GM19099 (cell line): ENCODE data around the gene SBF1.

Experiments used
- POLR2A ChIP-seq: IDR thresholded peaks from 3 replicates; pipeline ENCODE4 v1.6.1; 2011; ENCODE audit warnings: low read depth; ENCODE audit not compliant: insufficient read length; ENCODE audit errors: extremely low read depth

Gene SBF1

DNA sequence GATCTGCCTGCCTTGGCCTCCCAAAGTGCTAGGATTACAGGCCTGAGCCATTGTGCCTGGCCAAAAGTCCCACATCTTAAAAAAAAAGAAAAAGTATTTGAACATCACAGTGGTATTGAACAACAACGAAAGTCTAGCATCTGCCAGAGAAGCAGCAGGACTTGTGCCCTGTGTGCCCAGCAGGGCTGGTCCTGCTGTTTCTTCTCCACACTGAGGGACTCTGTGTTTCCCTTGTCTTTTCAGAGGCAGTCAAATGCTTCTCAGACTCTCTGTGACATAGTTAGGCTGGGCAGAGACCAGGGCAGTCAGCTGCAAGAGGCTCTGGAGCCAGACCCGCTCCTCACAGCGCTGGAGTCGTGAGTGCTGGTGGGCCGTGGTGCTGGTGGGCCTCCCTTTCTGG is 56.2 kb downstream of the SBF1 start:
- TF ChIP-seq POLR2A = no peak

DNA sequence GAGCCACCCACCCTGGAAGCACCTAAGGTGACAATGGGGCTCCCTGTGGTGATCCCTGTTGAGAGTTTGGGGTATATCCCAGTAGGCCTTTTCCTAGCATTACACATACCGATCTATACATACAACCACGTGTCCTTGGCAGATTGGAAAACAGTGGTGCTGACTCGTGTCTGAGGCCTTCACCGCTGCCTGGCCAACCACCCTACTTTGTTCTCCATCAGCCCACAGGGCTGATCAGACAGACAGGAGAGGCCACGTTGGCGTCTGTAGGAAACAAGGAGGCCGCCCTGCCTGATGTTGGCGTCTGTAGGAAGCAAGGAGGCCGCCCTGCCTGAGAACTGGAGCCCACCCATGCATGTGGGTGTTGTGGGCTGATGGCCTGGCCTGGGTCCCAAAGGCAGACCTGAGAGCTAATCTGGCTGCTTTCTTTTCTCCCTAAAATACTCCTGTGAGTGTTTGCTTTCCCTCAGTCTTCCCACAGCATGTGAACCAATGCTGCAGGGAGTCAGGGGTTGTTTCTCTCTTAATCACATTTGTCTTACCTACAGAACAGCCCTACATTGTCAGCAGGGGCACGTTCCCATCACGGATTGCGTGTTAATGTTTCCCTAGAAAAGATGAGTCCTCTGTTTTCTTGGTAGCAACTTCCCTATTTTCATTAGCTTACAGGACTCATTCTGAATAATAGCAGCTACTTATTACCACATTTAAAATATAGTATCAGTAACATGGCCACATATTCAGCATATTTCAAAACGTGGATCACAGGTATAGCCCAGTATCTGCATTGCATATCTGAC is 57.2 kb downstream of the SBF1 start:
- no peak for TF ChIP-seq POLR2A

GRCh38 chr22:50416996-50417395 is 57.8 kb downstream of the SBF1 start:
- TF ChIP-seq POLR2A = no peak

DNA sequence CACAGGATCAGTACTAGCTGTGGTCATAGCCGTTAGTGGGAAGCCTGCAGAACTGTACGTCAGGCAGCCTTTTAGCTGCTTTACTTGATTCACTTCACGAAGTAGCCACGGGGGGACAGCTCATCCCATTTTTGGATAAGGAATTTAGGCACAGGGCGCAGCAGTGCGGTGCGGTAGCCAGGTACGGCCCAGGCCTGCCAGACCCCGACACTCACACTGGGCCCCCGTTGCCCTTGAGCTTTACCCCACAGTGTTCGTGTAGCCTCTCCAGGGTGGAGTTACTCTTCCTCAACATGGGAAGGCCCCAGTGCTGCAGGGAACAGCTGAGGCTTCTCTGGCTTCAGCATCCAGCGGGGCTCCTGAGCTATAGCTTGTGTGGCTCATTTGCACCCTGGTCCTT is 59.4 kb downstream of the SBF1 start:
- no peak for TF ChIP-seq POLR2A

DNA sequence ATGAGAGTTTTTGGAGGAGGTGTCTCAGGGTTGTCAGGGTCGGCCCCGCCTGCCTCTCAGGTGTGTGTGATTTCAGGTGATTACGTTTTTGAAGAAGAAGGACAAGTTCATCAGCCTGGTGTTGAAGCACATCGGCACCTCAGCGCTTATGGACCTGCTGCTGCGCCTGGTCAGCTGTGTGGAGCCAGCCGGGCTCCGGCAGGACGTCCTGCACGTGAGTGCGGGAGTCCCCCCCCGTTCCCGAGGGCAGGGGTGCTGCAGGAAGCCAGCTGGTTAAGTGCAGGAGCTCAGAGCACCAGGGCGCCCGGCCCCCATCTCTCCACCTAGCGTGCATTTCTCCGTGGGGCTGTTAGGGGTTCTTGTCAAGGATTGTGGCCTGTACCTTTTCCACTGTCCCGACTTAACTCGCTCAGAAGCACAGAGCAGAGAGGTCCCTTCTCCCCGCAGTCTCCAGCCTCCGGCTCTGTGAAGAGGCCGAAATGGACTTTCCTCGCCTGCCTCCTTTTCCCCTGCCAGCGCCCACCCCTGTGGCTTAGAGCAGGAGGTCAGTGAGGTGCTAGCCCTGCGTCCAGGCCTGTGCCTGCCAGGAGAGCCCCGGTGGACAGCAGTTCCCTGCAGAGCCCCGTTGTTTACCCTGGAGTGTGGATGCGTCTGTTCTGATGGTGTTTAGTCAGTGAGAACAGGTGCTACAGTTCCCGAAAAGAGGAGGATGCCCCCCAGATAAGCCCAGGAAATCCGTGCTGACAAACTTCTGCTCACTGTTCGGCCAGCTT is 60.2 kb downstream of the SBF1 start:
- no peak for TF ChIP-seq POLR2A

- no peak for TF ChIP-seq POLR2A
These were observed 66.5 kb downstream of the SBF1 start for GRCh38 chr22:50408311-50408710.

DNA sequence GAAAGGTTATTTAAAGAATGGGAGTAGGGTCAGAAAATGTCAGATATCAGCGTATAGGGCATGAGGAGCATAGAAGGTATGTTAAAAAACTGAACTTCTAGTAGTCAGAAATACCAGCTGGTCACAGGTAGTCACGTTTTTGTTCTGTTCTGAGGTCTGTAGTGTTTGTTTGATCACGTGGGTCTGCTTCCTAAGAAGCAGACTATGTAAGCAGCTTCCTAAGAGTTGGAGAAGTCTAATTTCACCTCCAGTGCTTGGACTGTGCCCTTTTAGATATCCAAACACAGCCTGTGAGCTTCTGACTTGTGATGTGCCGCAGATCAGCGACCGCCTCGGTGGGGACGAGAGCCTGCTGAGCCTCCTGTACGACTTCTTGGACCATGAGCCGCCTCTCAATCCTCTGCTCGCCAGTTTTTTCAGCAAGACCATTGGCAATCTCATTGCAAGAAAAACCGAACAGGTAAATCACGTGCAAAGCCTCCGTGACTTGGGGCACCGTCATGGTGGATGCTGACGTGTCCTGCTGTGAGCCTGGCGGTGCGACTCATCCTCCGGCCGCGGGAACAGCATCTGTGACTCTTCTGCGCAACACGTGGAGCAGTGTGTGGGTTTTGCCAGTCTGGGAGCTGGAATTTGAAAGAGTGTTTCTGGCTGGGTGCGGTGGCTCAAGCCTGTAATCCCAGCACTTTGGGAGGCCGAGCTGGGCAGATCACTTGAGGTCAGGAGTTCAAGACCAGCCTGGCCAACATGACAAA is 68.2 kb downstream of the SBF1 start:
- no peak for TF ChIP-seq POLR2A

- no peak for TF ChIP-seq POLR2A
These were observed 71.1 kb downstream of the SBF1 start for GRCh38 chr22:50403701-50404101.

DNA sequence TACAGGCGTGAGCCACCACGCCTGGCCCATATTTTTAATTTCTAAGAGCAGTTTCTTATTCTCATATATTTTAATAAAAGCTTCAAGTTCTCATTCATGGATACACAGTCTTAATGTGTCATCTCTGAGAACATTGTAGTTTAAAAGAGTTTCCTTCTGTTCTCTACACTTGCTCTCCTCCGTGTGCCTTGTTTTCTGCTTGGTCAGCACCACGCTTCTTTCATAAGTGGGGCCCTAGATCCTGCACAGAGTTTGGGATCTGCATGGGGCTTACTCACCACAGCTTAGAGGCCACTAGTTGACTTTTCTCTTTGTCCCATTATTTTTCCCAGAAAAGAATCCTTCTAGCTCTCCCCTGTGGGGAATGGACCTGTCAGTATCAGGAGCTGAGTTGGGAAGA is 72.9 kb downstream of the SBF1 start:
- no peak for TF ChIP-seq POLR2A

- TF ChIP-seq POLR2A = no peak
These were observed 73.9 kb downstream of the SBF1 start for GRCh38 chr22:50400931-50401330.

- no peak for TF ChIP-seq POLR2A
These were observed 74.4 kb downstream of the SBF1 start for GRCh38 chr22:50400406-50400805.

DNA sequence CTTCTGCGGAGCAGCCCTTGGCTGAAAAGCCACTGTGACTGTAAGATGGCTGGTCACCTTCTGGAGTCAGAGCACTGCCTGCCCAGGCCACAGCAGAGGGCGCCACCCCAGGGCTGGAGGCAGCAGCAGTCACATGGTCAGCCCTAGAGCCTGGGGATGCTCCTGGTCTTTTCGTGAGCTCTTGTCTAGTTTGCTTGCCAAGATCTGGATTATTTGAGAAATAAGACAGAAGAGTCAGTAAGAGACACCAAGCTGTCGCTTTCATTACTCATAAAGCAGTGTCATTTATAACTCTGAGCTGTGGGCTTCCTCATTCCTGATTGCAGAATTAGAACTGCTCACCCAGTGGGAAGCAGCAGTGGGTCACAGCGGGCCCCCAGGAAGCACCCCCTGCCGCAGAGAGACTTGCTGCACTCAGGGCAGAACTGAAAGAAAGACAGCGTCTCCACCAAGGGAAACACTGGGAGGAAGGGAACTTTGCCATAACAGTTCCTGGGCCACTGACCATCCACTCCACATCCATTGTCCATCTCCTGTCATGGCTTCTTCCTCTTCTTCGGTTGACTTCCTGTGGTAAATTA is 75.0 kb downstream of the SBF1 start:
- TF ChIP-seq POLR2A = no peak

GRCh38 chr22:50398831-50399648 is 75.8 kb downstream of the SBF1 start:
- TF ChIP-seq POLR2A = no peak

GRCh38 chr22:50396751-50397370 is 78.0 kb downstream of the SBF1 start:
- TF ChIP-seq POLR2A = no peak
